ENCODE measurements around the gene LHX2.

DNA sequence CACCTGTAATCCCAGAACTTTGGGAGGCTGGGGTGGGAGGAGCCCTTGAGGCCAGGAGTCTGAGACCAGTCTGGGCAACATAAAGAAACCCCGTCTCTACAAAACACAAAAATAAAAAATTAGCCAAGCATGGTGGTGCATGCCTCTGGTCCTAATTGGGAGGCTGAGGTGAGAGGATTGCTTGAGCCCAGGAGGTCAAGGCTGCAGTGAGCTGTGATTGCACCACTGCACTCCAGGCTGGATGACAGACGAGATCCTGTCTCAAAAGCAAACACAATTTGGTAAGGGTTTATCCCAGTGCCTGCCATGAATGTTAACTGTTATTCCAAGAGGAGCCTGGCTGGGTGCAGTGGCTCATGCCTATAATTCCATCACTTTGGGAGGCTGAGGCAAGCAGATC is 71.1 kb downstream of the LHX2 start:
- TF ChIP-seq CTCF (IDR thresholded peaks at IDR 0.05) = no peak
- no peak for TF ChIP-seq POLR2A (IDR thresholded peaks at IDR 0.05)
